Esophagus (tissue), 2 donors: ENCODE results near the gene HLA-DOA. TPM values are rescaled to one million over a fixed set of nuclear protein-coding genes. Genes with fewer than 3 reads are reported as not detected.
A peak's percentile ranks its signal among the peaks of the same experiment; 100 is the strongest.

ENCODE experiments used
- H3K27ac ChIP-seq, 2 donors: one replicate each; pipeline ENCODE4 v1.5.1; 2013; ENCODE audit warnings: low read depth in 2 of 2, mild to moderate bottlenecking in 2 of 2, inconsistent platforms in 1 of 2, low read length in 1 of 2, moderate library complexity in 1 of 2
- H3K27me3 ChIP-seq, 2 donors: one replicate each; pipeline ENCODE4 v1.6.1; 2013; ENCODE audit warnings: low read length in 2 of 2, control low read depth in 1 of 2, mild to moderate bottlenecking in 1 of 2; ENCODE audit not compliant: insufficient read depth in 2 of 2, control insufficient read depth in 1 of 2
- H3K36me3 ChIP-seq, 2 donors: one replicate each; pipeline ENCODE4 v1.6.1; 2013; ENCODE audit warnings: low read length in 1 of 2; ENCODE audit not compliant: control insufficient read depth in 2 of 2, insufficient read depth in 2 of 2
- H3K4me1 ChIP-seq, 2 donors: one replicate each; pipeline ENCODE4 v1.6.1; 2013; ENCODE audit warnings: low read length in 1 of 2; ENCODE audit not compliant: control insufficient read depth in 2 of 2, insufficient read depth in 2 of 2
- H3K4me3 ChIP-seq, 2 donors: one replicate each; pipeline ENCODE4 v1.5.1; 2013; ENCODE audit warnings: low read length in 2 of 2, mild to moderate bottlenecking in 2 of 2, low read depth in 1 of 2, moderate library complexity in 1 of 2
- H3K9me3 ChIP-seq, 2 donors: one replicate each; pipeline ENCODE4 v1.6.1; 2013; ENCODE audit warnings: mild to moderate bottlenecking in 2 of 2, low read depth in 1 of 2, low read length in 1 of 2, moderate library complexity in 1 of 2; ENCODE audit not compliant: control insufficient read depth in 2 of 2, insufficient read depth in 1 of 2
- WGBS, 2 donors: extraction: QIAGEN DNeasy Blood & Tissue Kit; methylation state at CpG; one replicate each; pipeline ENCODE4 v1.1.7; 2013; 5-methylcytosine and 5-hydroxymethylcytosine counted together
- polyA plus RNA-seq, 2 donors: library from polyadenylated mRNA; stranded (reverse); fragments of 200-250 nt; gene quantifications; one replicate each; pipeline ENCODE4 v1.2.3, GENCODE V29; 2013
- donor health status: healthy with polysubstance abuse.
- donor health status: Bipolar disorder and iron deficiency.

HLA-DOA gene
- polyA plus RNA-seq, 2 donors, result 0.49 to 1.5 TPM

DNA sequence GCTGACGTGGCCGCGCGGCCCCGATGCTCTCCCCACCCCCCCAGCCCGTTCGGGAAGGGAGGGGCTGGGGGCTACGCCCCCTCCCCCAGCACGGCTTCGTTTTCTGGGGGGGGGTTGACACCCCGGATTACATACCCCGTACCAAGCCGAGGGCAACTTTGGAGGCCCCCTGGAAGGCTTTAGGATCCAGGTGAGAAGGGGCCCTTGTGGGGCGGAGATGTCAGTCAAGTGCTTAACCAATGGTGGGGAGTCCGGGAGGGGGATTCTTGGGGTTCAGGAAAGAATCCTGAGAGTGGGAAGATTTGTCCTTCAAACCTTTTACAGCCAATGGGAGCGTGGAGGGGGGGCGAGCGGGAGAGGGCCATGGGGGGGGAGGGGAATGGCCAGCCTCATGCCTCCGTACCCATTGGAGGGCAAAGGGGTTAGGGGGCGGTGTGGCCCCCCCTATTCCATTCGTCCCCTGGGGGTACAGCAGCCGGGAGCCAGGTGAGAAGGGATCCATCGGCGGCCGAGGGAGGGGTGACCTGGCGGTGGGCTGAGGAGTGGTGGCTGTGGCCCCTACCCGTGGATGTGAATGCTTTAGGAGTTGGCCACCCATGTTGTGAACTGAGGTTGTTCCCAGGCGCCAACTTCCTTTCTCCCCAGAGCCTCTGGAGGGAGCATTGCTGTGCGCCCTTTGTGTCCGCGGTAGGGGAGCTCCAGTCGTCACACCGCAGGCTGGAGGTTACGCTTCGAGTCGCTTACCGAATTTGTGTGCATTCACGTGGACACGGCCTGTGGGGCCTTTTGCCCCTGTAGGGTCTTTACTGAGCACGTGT is 40.3 kb downstream of the HLA-DOA start:
- Histone ChIP-seq H3K4me3 (peak overlapping the region; percentile 77 to 95), H3K27me3 (no peaks in the 10 kb centered on the region), H3K4me1 (no peaks in the 10 kb centered on the region), H3K36me3 (peaks cover 0 to 9% of the 10 kb centered on the region in 2 donors), H3K27ac (peak overlapping the region; percentile 100), H3K9me3 (no peaks in the 10 kb centered on the region)
- WGBS, 2 donors, result 1% methylated on average over 35 to 40 of the region's 40 CpGs

- no peaks in the 10 kb centered on the region for H3K4me1 ChIP-seq
- 0 to 1% methylated on average over 59 to 62 of the region's 62 CpGs for WGBS, 2 donors
- H3K4me3 ChIP-seq, result peak within 1 kb of the TSS; percentile 84 to 95
- H3K36me3 ChIP-seq, result peaks cover 0 to 9% of the 10 kb centered on the region in 2 donors
- peak within 1 kb of the TSS; percentile 100 for H3K27ac ChIP-seq
- H3K9me3 ChIP-seq, result no peaks in the 10 kb centered on the region
- H3K27me3 ChIP-seq, result no peaks in the 10 kb centered on the region
These were observed 41.1 kb downstream of the HLA-DOA start, which contains the start of gene BRD2 for GRCh38 chr6:32968093-32968866. Gene BRD2 (plus strand): TSS chr6:32968594. CDS start chr6:32972899, 4,305 bp downstream.

DNA sequence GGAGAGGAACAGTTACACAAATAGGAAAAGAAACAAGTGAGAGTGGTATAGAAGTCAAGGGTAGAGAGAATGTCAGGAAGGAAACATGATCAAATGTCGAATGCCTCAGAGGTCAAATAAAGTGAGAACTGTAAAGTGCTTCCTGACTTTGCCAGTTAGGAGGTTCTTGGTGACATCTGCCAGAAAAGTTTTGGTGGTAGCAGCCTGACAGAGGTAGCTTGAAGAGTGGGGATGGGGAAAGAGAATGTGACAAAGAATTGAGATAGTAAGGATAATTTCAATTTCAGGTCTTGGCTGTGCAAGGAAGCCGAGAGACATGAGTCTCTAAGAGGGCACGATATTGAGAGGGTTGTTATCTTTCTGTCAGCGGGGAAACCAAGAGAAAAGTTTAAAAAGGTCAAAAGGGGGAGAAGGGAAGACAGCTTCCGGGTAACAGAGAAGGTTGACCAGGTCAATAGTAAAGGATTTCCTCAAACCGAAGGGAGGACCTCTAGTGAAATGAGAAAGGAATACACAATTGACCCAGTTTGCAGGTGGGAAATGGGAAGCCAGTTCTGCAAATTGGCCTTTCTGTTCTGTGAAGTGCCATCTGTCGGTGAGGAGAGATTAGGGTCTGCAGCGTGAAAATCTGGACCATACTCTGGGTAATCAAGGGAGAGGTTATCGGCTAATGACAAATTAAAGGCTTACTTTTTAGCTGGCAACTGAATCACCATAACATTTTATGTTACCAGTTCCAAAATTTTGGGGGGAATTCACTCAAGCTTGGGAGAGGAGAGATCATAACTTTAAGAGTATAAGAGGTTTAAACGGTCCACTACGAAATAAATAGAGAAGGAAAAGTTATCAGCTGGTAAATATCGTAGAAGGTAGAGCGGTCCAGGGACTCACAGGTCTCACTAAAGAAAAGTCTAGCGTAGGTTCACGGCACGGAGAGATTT is 42.0 kb downstream of the HLA-DOA start:
- H3K36me3 ChIP-seq, result peaks cover 0 to under 1% of the 10 kb centered on the region in 2 donors
- no peaks in the 10 kb centered on the region for H3K27me3 ChIP-seq
- no peaks in the 10 kb centered on the region for H3K9me3 ChIP-seq
- H3K27ac ChIP-seq, result peak overlapping the region; percentile 100
- H3K4me3 ChIP-seq, result peak overlapping the region; percentile 84 to 95
- 3 to 6% methylated on average over 16 of the region's 16 CpGs for WGBS, 2 donors
- no peaks in the 10 kb centered on the region for H3K4me1 ChIP-seq

DNA sequence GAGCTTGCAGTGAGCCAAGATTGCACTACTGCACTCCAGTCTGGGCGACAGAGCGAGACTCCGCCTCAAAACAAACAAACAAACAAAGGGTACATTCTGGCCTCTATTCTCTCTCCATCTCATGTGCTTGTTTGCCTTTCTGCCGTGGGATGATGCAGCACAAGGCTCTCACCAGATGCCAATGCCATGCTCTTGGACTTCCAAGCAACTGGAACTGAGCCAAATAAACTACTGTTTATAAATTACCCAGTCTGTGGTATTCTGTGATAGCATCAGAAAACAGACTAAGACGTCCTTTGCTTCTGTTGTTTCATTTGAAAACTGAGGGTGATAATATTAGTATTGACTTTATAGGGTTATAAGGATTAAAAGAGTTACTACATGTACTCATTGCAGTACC is 44.6 kb downstream of the HLA-DOA start:
- no peaks in the 10 kb centered on the region for H3K27me3 ChIP-seq
- H3K4me1 ChIP-seq, result no peaks in the 10 kb centered on the region
- no peak overlapping the region for H3K4me3 ChIP-seq
- no peak overlapping the region for H3K27ac ChIP-seq
- no peaks in the 10 kb centered on the region for H3K36me3 ChIP-seq
- no peaks in the 10 kb centered on the region for H3K9me3 ChIP-seq
- 81 to 88% methylated on average over 5 of the region's 5 CpGs for WGBS, 2 donors

DNA sequence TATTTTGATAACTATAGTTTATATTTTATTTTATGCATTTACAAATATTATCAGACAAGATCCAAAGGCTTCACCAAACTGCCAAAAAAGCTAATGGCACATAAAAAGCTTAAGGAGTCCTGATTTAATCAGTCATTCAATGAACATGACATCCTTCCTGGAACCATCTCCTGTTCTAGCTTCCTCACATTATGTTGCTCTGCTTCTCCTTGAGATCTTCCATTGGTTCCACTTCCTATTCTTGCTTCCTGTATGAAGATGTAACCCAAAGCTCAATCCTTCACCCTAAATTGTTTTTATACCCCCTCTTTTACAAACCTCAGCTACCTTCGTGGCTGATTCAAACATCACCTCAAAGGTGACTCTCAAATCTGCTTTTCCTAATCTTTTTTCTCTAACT is 45.5 kb downstream of the HLA-DOA start:
- 61 to 69% methylated on average over 1 of the region's 1 CpG for WGBS, 2 donors
- Histone ChIP-seq H3K4me1 (no peaks in the 10 kb centered on the region), H3K36me3 (no peaks in the 10 kb centered on the region), H3K9me3 (no peaks in the 10 kb centered on the region), H3K27me3 (no peaks in the 10 kb centered on the region), H3K4me3 (no peak overlapping the region), H3K27ac (no peak overlapping the region)

GRCh38 chr6:32962213-32962826 is 47.1 kb downstream of the HLA-DOA start:
- no peaks in the 10 kb centered on the region for H3K4me1 ChIP-seq
- H3K9me3 ChIP-seq, result no peaks in the 10 kb centered on the region
- no peak overlapping the region for H3K27ac ChIP-seq
- H3K36me3 ChIP-seq, result no peaks in the 10 kb centered on the region
- 58 to 65% methylated on average over 1 of the region's 1 CpG for WGBS, 2 donors
- H3K4me3 ChIP-seq, result no peak overlapping the region
- no peaks in the 10 kb centered on the region for H3K27me3 ChIP-seq

DNA sequence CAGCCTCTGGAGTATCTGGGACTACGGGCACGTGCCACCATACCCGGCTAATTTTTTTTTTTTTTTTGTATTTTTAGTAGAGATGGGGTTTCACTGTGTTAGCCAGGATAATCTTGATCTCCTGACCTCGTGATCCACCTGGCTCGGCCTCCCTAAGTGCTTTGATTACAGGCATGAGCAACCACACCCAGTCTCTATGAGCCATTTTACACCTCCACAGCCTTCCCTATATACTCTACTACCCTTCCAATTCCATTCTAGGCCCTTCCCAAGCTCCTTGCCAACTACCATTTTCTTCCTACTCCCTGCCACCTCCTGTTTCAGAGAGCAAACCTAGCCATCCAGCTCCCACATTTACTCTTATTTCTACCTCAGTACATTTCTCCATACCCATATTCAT is 48.8 kb downstream of the HLA-DOA start:
- Histone ChIP-seq H3K4me1 (no peaks in the 10 kb centered on the region), H3K4me3 (no peak overlapping the region), H3K27ac (no peak overlapping the region), H3K27me3 (no peaks in the 10 kb centered on the region), H3K36me3 (no peaks in the 10 kb centered on the region), H3K9me3 (no peaks in the 10 kb centered on the region)
- WGBS, 2 donors, result 94 to 97% methylated on average over 5 of the region's 5 CpGs

- Histone ChIP-seq H3K27ac (no peak overlapping the region), H3K36me3 (no peaks in the 10 kb centered on the region), H3K9me3 (no peaks in the 10 kb centered on the region), H3K4me1 (no peaks in the 10 kb centered on the region), H3K27me3 (no peaks in the 10 kb centered on the region), H3K4me3 (no peak overlapping the region)
- WGBS, 2 donors, result 80 to 85% methylated on average over 2 of the region's 2 CpGs
These were observed 53.2 kb downstream of the HLA-DOA start for GRCh38 chr6:32956176-32956575.
